HG02840 (cell line): ENCODE data around the gene STMN3.

Experiments used
- ATAC-seq: cut with Tn5 transposase; IDR thresholded peaks from one replicate; pipeline ENCODE4 v1.9.1; 2021; ENCODE audit warnings: mild to moderate bottlenecking, moderate library complexity, moderate number of reproducible peaks; ENCODE audit not compliant: unreplicated experiment, low FRiP score

The STMN3 gene

GRCh38 chr20:63653041-63653973 lies at the start of gene STMN3:
Gene STMN3 (minus strand): TSS chr20:63653424. CDS start chr20:63653345, 79 bp downstream.
- no peak for ATAC-seq

DNA sequence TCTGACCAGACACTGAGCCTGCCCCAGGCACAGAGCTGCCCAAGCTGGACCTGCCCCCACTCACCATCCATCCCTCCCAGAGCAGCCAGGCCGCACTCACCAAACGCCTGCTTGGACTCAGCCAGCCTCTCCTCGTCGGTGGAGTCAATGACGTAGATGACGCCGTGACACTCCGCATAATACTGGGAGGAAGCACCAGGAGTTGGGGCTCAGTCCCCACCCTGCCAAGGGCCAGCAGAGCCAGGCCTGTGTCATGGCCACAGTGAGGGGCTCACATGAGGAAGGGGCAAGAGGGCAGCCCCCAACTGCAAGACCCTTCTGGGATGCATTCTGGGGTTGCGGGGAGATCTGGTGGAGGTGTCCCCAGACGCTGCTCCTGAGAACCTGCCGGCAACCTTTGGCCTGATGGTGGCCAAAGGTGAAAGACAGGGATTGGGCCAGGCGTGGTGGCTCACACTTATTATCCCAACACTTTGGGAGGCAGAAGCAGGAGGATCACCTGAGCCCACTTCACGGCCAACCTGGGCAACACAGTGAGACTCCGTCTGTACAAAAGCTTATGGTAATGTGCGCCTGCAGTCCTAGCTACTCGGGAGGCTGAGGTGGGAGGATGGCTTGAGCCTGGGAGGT lies 48.9 kb upstream of the STMN3 start:
- ATAC-seq: no peak

- no peak for ATAC-seq
These were observed 48.3 kb upstream of the STMN3 start for GRCh38 chr20:63701329-63702035.

- no peak for ATAC-seq
These were observed 47.8 kb upstream of the STMN3 start for GRCh38 chr20:63701051-63701328.

DNA sequence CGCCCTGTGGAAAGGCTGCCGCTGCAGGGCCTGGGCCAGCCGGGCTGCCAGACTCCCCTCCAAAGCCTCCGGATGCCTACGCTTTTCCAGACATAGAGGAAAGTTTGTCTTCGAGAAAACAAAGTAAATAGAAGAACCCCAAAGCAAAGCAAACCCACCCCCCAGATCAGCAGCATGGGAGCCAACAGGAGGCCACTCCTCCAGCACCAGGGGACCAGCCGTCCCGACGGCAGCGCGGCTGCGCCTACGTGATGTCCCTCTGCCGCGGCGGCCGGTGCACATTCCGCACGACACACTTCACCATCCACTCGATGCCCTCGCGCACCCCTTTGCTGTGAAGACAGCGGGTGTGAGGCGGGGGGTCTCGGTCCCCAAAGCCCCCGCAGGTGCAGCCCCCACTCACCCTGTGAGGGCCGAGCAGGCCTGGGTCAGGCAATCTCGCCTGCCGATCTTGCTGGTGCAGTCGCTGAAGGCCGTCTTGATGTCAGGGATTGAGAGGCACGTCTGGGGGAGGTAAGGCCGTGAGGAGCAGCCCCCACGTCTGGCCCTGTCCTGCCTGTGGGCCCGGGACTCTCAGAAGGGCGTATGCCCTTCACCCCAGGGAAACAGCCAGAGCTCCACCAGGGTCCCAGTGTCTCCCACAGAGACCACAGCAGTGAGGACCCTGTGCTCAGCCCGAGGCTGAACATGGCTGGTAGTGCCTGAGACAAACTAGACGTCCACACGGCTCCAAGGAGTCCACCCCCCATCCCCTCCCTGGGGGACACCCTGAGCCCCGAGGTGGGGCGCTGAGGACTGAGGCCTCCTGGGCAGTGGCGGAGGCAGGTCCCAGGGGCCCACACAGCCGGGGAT lies 47.2 kb upstream of the STMN3 start:
- no peak for ATAC-seq

DNA sequence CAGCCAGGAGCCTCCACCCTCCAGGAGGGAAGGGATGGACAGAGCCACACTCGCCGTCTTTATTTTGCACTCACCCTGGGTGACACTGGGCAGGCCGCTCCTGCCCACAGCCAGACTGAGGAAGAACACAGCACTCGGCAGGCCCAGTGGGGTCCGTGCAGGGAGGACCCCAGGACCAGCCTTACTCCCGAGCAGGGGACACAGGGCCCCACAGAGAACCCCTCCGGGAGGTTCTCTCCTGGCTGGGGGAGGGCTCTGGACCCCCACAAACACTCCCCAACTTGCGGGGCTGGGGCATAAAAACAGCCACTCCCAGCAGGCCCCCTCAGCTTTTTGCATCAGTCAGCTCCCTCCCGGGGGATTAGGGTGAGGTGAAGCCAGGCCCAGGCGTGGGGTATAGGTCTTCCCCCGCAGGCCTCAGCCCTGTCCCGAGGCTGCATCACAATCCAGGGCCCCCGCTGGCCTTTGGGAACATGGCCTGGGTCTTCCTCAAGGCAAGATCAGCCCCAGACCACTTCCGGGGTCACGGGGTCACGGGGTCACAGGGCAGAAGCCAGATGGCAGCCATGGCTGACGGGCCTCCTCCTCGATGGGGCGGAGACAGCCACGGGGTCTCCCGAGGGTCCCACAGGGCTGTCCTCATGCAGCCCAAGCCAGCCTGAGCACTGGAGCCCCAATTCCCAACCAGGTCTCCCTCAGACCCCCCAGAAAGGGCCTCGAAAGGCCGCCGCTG lies 46.4 kb upstream of the STMN3 start:
- ATAC-seq: no peak

DNA sequence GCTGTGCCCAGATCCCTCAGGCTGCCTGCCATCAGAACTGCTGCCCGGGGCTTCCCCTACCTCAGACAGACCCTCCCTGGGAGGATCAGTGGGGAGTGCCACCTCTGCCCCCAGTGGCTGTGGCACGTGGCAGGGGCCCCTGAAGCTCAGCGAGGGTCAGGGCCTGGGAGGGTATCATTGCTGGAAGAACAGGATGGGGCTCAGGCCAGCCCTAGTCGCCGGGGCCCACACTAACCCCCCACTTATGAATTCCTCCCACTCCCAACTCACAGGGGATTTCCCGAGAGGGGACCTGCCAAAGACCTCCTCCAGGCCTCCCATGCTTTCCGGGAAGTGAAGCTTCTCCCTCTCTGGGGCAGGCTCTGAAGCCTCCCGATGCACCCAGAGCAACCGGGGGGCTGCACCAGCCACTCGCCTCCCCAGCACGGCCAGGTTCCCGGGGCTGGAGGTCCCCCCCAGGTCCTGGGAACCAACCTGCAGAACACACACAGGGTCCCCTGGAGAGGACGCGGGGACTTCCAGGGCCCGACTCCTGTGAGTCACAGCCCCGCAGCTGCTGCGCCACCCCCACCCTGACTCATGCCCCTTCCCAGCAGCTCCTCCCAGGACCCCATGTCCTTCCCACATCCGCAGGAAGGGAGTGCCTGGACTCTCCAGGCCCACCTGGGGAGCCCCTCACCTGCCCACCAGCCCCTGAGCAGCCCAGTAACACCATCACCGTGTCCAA lies 45.7 kb upstream of the STMN3 start:
- ATAC-seq: no peak

GRCh38 chr20:63697868-63698545 lies 44.8 kb upstream of the STMN3 start:
- no peak for ATAC-seq

DNA sequence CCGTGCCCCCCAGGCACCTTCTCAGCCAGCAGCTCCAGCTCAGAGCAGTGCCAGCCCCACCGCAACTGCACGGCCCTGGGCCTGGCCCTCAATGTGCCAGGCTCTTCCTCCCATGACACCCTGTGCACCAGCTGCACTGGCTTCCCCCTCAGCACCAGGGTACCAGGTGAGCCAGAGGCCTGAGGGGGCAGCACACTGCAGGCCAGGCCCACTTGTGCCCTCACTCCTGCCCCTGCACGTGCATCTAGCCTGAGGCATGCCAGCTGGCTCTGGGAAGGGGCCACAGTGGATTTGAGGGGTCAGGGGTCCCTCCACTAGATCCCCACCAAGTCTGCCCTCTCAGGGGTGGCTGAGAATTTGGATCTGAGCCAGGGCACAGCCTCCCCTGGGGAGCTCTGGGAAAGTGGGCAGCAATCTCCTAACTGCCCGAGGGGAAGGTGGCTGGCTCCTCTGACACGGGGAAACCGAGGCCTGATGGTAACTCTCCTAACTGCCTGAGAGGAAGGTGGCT lies 44.2 kb upstream of the STMN3 start:
- no peak for ATAC-seq

- ATAC-seq: no peak
These were observed 43.6 kb upstream of the STMN3 start, which contains the start of gene TNFRSF6B for GRCh38 chr20:63696628-63697356. Gene TNFRSF6B (plus strand): TSS chr20:63696652. CDS start chr20:63696768, 116 bp downstream.

DNA sequence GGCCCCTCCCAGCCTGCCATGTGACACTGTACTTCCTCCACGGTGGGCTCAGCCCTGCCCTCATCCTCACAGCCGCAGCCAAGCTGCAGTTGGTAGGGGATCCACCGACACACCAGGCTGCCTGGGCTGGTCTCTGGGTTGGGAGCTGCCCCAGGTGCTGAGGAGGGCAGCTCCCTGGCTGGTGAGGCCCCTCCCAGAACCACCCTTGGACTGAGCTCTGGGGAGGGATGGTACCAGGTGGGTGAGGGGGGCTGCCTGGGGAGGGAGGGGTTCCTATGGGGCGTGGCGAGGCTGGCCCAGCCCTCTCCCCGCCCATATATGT lies 43.0 kb upstream of the STMN3 start:
- no peak for ATAC-seq

DNA sequence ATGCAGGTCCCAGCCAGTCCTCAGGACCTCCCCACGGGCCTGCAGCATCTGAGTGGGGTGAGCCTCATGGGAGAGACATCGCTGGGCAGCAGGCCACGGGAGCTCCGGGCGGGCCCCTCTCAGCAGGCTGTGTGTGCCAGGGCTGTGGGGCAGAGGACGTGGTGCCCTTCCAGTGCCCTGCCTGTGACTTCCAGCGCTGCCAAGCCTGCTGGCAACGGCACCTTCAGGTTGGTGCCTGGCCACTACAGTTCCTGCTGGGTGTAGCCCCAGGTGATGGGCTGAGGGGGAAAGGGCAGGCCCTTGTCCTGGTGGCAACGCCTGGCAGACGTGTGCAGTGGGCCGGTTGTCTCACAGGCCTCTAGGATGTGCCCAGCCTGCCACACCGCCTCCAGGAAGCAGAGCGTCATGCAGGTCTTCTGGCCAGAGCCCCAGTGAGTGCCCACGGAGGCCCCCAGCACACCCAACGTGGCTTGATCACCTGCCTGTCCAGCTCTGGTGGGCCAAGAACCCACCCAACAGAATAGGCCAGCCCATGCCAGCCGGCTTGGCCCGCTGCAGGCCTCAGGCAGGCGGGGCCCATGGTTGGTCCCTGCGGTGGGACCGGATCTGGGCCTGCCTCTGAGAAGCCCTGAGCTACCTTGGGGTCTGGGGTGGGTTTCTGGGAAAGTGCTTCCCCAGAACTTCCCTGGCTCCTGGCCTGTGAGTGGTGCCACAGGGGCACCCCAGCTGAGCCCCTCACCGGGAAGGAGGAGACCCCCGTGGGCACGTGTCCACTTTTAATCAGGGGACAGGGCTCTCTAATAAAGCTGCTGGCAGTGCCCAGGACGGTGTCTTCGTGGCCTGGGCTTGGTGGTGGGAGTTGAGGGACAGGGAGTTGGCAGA lies 42.4 kb upstream of the STMN3 start:
- ATAC-seq: no peak

DNA sequence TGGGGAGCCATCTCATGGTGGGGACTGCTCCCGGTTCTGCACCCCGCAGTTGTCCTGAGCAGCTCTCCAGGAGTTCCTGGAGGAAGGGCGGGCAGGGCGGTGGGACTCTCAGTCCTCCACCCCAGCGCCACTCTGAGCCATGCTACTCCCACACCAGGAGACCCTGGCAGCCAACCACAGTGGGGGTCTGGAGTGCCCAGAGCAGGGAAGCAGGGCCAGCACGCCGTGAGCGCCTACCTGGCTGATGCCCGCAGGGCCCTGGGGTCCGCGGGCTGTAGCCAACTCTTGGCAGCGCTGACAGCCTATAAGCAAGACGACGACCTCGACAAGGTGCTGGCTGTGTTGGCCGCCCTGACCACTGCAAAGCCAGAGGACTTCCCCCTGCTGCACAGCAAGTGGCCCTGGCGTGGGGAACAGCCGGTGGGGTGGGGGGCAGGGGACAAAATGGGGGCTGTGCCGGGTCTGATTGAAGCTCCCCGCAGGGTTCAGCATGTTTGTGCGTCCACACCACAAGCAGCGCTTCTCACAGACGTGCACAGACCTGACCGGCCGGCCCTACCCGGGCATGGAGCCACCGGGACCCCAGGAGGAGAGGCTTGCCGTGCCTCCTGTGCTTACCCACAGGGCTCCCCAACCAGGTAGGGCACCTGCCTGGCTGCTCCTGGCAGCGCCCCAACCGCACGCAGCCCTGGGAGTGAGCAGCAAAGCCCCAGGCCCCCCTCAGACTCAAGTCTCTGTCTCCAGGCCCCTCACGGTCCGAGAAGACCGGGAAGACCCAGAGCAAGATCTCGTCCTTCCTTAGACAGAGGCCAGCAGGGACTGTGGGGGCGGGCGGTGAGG lies 41.6 kb upstream of the STMN3 start:
- ATAC-seq: no peak

GRCh38 chr20:63693733-63694583 lies 40.7 kb upstream of the STMN3 start:
- no peak for ATAC-seq

GRCh38 chr20:63693083-63693732 lies 40.0 kb upstream of the STMN3 start:
- no peak for ATAC-seq
